Activated T-cell treated with anti-CD3 and anti-CD28 coated beads, Interleukin-2, amount 50 U/mL, for 1 hour (primary cell): ENCODE results near the gene MIGA2.
"Not testable (repeated sequence)": the region's sequence is repeated elsewhere in the genome, so short reads cannot be mapped to it uniquely, and the experiment has no call there.

Source experiments
- DNase-seq: peaks from one replicate; pipeline ENCODE4 v3.0.0-alpha.2; 2020

MIGA2 gene, protein sequence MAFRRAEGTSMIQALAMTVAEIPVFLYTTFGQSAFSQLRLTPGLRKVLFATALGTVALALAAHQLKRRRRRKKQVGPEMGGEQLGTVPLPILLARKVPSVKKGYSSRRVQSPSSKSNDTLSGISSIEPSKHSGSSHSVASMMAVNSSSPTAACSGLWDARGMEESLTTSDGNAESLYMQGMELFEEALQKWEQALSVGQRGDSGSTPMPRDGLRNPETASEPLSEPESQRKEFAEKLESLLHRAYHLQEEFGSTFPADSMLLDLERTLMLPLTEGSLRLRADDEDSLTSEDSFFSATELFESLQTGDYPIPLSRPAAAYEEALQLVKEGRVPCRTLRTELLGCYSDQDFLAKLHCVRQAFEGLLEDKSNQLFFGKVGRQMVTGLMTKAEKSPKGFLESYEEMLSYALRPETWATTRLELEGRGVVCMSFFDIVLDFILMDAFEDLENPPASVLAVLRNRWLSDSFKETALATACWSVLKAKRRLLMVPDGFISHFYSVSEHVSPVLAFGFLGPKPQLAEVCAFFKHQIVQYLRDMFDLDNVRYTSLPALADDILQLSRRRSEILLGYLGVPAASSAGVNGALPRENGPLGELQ

DNA sequence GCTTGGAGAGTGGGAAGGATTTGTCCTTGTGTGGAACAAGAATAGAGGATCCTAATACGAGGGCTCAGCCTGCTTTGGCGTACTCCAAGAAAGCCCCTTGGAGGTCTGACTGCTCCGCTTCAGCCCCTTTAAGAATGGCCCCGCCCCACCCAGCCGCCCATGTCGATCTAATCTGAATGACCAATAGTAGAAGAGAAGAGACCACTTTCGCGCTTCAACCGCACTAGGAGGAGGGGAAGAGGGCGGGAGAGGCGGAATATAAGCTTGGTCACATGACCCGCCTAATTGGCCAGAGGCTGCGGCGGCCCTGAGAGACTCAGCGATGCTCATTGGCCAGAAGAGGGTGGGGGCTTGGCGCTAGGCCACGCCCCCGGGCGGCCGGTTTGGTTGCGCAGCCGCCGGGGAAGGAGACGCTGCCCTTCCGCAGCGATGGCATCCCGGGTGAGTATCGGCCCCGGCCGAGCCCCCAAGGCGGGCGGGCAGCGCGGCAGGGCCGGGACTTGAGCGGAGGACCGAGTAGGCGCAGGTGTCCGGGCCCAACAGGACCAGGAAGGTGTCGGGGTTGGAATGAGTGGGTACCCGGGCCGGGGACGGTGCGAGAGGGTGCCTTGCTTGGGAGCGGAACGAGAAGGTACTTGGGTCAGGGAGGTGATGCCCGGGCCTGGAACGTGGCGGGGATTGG is at the start of gene MIGA2:
Gene MIGA2 (plus strand): TSS at position 386 of the 682 bp plus-strand sequence. CDS start 3,969 bp downstream, outside the sequence.
- DNase-seq = peak; percentile 87

DNA sequence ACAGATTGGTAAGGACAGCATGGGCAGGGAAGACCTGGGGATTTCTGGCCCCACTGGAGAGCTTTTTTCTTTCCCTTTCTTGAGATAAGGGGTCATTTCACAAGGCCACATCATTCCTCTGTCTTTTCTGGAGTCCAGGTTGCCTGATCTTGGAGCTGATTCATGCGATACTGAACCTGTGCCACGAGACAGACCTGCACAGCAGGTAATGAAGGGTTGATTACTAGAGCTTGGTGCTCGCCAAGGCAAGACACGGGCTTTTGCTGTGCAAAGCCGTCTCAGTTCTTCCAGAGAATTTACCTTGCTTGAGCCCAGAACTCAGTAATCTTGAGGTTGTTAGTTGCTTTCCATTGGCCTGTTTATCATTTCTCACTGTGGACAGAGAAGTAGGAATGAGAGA is 49.8 kb upstream of the MIGA2 start:
- DNase-seq = no peak

DNA sequence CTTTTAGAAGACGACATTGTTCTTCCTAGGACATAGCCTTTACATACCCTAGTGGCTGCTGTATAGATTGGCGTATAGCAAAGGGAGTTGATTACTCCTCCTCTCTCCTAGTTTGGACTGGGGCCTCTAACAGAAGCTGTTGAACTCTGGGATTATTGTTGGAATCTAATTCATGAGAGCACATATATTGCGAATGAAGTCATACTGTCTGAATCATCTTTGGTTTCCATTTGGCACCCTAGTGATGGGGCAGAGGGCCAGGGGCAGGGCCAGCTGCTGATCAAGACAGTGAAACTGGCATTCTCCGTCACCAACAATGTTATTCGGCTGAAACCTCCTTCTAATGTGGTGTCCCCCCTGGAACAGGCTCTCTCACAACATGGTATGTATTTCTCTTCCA is 48.6 kb upstream of the MIGA2 start:
- no peak for DNase-seq

DNA sequence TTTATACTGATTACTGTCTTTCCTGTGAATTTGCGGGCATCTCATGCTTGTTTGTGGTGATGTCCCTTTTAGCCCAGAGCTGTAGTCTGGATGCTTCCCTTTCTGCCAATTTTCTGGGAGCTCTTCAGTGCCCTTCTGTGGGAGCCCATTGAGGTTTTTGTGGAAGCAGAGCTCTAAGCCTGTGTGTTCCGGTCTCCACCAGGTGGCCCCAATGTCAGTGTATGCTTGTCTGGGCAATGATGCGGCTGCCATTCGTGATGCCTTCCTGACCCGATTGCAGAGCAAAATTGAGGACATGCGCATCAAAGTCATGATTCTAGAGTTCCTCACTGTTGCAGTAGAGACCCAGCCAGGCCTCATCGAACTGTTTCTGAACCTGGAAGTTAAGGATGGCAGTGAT is 43.4 kb upstream of the MIGA2 start:
- no peak for DNase-seq

DNA sequence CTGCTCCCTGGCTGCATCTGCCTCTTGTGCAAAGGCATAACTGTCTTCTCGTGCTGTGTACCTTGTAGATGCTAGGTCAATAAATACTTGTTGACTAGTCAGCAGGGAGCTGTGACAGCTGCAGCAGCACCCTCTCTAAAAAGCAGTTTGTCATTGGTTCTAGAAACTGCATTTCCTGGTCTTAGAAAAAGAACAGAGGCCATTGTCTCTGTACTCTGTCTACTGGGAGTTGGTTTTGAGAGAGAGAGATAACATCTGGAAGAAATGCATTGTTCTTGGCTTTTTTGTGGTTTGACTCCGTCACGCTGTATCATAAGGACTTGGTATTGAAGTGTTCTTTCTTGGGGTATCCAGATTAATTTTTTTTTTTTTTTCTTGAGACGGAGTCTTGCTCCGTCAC is 40.6 kb upstream of the MIGA2 start:
- DNase-seq = no peak

DNA sequence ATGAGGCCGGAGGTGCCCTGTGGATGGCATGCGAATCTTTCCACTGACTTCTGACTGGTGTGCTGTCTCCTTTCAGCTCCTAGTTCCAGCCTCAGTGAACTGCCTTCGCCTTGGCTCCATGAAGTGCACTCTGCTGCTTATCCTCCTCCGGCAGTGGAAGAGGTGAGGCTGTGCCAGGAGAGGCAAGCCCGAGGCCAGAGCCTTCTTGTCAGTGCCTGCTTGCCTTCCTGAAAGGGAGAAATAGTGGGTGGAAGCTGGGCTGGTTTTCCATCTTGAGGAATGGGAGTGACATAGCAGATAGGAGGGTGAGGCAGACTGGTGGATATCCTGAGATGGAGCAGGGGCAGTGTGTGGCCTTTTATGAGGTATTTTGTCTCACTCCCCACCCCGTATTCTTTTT is 38.0 kb upstream of the MIGA2 start:
- no peak for DNase-seq

DNA sequence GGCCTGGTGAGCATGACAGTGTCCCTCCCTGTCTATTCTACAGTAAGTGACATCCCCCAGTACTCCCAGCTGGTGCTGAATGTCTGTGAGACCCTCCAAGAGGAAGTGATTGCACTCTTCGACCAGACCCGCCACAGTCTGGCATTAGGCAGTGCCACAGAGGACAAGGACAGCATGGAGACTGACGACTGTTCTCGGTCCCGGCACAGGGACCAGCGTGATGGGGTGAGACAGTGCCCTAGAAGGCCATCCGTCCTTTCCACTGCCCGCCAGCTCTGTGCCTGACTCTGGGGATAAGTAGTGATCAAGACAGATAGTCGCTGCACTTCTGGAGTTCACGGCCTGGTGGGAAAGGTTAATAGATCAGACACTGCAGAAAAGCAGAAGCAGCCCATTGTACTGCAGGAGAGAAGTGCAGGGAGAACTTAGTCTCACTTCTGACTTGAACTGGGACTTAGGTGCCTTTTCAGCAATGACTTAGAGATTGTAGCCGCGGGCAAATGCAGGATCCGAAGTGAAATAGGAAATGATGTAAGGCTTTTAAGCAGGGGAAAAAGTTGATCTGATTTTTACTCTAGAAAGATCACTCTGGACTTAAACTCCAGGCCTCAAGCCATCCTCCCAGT is 36.7 kb upstream of the MIGA2 start:
- no peak for DNase-seq

DNA sequence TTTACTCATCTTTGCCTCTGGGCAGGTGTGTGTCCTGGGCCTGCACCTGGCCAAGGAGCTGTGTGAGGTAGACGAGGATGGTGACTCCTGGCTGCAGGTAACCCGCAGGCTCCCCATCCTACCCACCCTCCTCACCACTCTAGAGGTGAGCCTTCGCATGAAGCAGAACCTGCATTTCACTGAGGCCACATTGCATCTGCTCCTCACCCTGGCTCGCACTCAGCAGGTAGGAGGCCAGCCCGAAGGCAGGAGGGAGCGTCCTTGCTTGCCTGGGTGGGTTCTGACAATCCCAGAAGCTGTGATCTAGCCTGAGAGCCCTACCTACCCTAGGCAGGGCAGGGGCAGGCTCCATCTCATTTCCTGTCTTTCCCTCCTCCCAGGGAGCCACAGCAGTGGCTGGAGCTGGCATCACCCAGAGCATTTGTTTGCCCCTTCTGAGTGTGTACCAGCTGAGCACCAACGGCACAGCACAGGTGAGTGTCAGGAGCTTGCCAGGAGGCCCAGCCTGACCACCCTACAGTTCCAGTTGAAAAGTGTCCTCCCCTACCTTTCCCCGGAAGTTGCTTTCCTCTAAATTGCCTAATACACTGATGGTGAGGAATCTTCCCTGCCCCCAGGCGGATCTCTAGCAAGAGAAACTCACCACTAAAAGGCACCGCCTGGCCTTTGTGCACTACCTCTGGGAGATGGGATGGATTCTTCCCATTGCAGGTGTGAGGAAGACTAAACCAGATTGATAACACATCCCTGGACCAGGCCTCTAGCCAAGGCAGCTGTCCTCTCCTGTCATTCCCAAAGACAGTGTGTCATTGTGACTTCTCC is 34.7 kb upstream of the MIGA2 start:
- no peak for DNase-seq

DNA sequence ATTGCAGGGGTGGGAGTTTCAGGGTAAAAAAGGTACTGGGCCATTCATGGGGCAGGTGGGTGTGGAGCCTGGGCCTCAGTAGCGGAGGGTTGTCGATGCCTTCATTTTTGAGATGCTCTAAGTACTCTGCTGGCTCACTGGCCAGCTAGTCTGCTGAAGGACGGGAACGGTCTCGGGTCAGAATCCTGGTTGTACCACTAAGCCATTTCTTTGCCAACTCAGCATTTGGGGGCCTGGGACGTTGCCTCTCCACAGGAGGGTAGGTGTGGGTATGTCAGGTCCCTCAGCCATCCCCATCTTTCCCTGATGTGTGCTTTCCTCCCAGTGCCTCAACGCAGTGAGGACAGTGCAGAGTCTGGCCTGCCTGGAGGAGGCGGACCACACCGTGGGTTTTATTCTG is 33.4 kb upstream of the MIGA2 start:
- no peak for DNase-seq

DNA sequence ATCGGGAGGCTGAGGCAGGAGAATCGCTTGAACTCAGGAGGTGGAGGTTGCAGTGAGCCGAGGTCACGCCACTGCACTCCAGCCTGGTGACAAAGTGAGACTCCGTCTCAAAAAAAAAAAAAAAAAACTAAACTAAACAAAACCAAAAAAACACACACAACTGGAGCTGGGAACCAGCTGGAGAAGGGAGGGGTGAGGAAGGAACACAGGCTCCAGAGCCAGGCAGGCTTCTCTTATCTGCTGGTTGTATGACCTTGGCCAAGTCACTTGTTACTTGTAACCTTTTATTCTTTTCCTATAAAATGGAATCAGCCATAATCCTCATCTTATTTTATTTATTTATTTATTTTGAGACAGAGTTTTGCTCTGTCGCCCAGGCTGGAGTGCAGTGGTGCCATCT is 32.3 kb upstream of the MIGA2 start:
- DNase-seq = not testable (repeated sequence)

DNA sequence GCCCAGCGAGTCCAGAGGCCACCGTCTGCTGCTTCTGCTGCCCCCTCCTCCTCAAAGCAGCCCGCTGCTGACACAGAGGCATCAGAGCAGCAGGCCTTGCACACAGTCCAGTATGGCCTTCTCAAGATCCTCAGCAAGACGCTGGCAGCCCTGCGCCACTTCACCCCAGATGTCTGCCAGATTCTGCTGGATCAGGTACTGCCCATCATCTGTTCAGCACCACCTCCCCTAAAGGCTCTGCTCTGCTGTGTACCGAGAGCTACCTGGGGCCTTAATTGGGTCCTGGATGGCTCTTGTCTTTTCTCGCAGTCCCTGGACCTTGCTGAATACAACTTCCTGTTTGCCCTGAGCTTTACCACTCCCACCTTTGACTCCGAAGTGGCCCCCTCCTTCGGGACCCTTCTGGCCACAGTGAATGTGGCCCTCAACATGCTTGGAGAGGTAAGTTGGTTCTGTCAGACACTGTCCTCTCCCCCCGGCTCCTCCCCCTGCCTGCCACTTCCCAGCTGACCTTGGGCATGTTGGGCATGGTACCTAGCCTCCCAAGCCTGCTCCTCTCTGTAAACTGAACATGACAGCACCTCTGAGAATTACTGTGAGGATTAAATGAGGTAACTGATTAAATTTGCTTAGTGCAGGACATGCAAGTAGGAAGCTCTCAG is 31.0 kb upstream of the MIGA2 start:
- DNase-seq = no peak

DNA sequence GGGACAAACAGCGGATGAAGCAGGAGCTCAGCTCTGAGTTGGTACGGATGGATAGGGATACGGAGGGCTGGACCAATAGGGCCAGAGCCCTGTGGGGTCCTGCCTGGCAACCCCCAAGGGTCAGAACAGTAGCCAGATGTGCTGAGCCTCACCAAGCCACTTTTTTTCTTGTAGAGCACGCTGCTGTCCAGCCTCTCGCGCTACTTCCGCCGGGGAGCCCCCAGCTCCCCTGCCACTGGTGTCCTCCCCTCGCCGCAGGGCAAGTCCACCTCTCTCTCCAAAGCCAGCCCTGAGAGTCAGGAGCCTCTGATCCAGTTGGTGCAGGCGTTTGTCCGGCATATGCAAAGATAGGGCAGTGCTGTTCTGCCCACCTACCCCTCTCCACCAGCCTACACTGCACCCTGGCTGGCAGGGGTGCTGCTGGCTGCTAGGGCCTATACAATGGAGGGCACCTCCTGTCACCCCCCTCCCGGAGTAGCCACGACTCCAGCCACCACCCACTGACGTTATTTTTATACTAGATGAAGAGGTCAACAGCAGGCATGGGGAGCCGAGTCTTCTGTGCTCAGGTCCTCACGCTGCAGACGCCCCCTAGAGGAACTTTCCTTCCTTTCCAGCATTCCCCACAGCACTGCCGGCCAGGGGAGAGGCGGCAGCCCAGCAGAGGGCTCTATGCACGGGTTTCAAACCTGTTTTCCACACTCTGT is 29.9 kb upstream of the MIGA2 start:
- DNase-seq = peak; percentile 51

DNA sequence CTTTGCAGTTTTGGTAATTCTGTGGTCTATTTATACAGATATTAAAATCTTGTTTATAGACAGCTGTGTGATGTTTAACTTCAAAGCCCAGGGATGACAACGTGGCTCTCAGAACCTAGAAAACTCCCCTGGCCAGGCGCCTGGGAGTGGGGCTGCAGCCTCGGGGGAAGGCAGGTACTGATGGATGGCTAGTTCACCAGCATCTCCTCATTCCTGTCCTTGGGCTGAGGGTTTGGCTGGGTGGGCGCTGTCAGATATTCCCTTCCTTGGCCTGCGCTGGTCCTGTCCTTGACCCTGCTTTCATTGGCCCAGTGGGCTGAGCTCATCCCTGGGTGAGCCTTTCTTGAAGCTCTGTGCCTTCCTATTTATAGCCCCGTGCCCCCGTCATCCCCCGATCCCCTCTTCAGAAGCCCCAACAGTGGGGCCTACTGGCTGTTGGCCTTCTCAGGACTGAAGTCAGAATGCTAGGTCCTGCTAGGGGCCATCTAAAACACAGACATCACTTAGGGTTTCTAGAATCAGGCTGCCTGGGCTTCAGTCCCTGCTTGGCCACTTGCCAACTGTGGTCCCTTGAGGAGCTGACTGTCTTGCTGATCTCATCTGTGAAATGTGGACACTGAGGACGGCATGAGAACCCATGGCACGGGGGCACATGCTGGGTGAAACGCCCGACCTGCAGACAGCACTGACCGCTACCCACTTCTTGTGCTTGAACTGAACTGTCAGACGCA is 29.2 kb upstream of the MIGA2 start:
- DNase-seq = no peak

DNA sequence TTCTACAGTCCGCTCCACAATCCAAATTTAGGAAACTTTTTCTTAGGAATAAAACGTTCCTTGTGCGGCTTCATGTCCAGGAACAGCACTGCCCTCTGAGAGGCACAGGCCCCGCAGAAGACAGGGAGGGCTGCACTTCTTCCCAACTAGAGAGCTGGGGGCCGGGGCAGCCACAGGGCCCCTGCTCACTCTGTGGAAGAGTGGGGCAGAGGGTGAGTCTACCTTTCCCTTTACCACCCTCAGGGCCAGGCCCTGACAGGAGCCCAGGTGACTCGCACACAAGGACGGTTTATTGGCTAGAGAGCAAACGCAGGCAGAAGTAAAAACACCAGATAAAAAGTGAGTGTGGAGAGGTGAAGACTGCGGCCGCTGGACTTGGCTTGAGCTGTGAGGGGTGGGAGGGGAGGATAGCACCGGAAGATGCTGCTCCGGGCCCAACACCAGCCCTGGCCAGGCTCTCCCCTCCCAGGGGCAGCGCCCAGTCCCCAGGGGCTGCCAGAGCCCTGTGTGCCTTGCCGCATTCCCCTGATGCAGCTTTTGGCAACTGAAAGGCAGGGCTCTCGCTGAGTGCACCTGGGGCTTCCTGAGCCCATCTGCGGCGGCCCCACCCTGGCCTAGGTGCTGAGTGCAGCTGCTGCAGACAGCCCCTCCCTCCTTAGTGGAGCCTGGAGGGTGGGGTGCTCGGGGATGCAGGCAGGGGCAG is 28.5 kb upstream of the MIGA2 start:
- no peak for DNase-seq

DNA sequence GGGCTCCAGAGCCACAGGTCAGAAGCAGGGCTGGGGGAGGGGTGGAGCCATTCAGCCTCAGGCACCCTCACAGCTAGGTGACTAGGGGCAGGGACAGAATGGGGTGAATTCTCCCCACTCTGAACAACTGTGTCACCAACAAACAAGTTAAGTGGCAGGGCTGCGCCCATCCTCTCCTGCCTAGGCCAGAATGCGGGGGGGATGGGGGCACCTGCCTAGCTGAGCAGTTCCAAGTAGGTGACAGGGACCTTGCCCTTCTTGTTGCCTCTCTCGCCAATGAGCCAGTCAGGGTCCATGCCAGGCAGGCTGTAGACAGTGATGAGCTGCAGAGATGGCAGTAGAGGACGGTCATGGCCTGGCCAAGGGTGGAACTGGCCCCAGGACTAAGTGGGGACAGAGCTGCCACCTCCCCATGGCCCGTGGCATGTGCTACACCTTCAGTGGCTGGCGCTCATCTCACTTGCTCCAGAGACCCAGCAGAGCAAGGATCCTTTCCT is 27.9 kb upstream of the MIGA2 start:
- no peak for DNase-seq

DNA sequence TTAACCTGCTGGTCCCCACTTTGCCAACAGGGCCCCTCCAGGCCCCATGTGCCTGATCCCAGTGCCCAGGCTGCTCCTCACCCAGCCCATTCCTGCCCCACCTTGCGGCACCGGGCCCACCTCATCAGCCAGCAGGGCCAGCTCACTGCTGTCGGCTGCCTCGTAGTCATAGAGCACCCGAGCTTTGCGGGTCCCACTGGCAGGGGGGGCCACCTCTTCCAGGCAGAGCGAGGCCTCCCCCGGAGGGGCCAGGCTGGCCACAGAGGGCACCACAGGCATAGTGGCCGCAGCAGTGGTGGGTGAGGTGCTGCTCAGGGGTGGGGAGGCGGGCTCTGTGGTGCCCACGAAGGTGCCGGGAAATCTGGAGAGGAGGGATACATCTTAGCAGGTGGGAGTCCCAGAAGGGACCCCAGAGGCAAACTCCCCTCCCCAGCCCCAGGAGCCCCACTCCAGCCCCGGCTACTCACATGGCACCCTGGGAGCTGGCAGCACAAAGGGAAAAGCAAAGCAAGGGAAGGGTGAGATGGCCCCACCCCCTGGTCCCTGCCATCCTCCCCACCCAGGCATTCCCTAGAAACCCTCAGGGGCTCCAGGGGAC is 27.3 kb upstream of the MIGA2 start:
- no peak for DNase-seq

DNA sequence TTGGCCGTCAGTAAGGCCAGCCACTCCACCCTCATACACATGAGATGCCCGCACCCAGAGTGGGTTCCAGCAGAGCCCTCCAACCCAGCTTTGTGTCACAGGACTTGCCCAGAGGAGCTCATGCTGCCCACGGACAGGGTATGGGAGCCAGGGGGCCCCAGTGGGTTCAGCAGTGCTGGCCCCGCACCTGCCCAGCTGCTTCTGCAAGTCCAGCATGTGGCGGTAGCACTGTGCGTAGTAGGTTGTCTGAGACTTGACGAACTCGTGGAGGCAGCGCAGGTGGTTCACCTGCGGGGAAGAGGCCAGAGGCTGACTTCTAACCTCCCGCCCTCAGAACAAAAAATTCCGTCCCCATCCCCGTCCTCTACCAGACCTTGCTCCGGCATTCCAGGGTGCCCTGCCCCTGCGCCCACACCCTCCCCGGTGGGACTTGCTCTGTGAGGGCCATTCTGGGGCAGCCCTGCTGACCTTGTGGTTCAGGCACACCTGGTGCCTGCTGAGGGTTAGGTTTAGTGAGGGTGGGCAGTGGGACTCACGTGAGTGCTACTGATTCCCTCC is 26.8 kb upstream of the MIGA2 start:
- DNase-seq = no peak

DNA sequence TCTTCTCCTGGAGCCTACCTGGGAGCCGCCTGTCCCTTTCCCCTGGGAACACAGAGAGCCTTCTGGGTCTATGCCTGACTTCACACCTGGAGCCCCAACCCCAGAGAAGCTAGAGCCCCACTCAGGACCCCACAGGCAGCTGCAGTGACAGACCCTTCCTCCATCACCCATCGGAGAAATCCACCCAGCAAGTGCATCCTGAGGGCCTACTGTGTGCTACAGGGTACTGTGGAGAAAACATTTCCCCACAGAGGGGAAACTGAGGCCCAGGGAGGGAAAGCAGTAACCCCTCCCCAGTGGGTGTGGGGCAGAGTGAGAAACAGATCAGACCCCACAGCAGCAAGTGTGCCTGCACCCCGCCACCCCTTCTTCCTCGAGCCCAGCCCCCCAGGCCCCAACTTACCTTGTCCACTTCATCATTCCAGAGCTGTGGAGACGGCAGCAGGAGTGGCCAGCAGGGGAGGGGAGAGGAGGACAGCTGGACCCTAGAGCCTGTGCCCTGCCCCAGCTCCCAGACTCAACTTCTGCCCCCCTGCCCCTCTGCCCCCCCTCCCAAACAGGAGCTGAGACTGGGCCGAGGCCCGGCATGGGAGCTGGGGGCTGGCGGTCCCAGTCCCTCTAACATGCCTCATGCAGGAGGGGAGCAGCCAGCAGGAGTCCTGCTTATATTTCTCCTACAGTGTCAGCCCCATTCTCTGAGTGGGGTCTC is 26.0 kb upstream of the MIGA2 start:
- DNase-seq = no peak

DNA sequence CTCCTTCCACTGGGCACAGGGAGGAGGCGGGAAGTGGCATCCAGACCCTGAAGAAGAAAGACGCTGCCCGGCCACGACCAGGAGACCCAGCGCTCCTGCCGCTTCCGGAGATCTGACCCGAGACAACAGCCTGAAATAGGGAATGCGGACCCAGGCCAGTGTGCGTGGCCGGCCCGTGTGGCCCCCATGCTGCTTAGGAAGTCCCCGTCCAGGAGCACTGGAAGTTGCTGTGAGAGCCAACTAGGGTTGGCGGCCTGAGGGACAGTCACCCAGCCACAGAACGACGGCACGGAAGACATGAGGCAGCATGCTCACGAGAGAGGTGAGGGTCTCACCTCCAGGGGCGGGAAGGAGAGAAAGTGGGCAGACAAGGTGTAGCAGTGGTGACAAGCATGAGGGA is 25.3 kb upstream of the MIGA2 start:
- no peak for DNase-seq
